Transverse colon (tissue), 4 donors: ENCODE results near the gene CDH13.

Experiments
- EP300 ChIP-seq: sonication (generic); formaldehyde crosslinking; IDR thresholded peaks from one replicate; pipeline ENCODE4 v1.6.1; 2017; ENCODE audit warnings: antibody characterized with exemption, low read depth
- POLR2A ChIP-seq: fragments of 450-650 bp; IDR thresholded peaks from one replicate; pipeline ENCODE4 v1.6.1; 2016; ENCODE audit warnings: antibody characterized with exemption, mild to moderate bottlenecking, moderate library complexity
- POLR2AphosphoS5 ChIP-seq, 3 donors: sonication (generic); formaldehyde crosslinking; IDR thresholded peaks; one replicate each; pipeline ENCODE4 v1.6.1; 2016; ENCODE audit warnings: antibody characterized with exemption in 3 of 3
- TF ChIP-seq, protein P1 (sequence below), 5 experiments: fragments of 200-600 bp in 3 of 5; fragments of 450-650 bp in 2 of 5; sonication (generic) in 3 of 5; IDR thresholded peaks; 1 replicate in 2 of 5; 2 replicates in 3 of 5; pipeline ENCODE4 v1.5.1; 2016 to 2017; ENCODE audit warnings: antibody characterized with exemption in 5 of 5, inconsistent platforms in 3 of 5, mild to moderate bottlenecking in 2 of 5, moderate library complexity in 1 of 5

- TF ChIP-seq, protein P1, sequence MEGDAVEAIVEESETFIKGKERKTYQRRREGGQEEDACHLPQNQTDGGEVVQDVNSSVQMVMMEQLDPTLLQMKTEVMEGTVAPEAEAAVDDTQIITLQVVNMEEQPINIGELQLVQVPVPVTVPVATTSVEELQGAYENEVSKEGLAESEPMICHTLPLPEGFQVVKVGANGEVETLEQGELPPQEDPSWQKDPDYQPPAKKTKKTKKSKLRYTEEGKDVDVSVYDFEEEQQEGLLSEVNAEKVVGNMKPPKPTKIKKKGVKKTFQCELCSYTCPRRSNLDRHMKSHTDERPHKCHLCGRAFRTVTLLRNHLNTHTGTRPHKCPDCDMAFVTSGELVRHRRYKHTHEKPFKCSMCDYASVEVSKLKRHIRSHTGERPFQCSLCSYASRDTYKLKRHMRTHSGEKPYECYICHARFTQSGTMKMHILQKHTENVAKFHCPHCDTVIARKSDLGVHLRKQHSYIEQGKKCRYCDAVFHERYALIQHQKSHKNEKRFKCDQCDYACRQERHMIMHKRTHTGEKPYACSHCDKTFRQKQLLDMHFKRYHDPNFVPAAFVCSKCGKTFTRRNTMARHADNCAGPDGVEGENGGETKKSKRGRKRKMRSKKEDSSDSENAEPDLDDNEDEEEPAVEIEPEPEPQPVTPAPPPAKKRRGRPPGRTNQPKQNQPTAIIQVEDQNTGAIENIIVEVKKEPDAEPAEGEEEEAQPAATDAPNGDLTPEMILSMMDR (IDR thresholded peaks at IDR 0.05) = no peak
- TF ChIP-seq POLR2AphosphoS5 (IDR thresholded peaks at IDR 0.05) (no peak), POLR2A (no peak), EP300 (no peak)
These were observed 1211.4 kb downstream of the CDH13 start for GRCh38 chr16:83838151-83838550.
